Stimulated activated CD8-positive, alpha-beta memory T cell treated with anti-CD3 and anti-CD28 coated beads, Interleukin-15, amount 100 ng/mL, for 24 hours (primary cell): ENCODE results near the gene HOXD4.
A peak's percentile ranks its signal among the peaks of the same experiment; 100 is the strongest.

Experiments used
- DNase-seq: peaks from one replicate; pipeline ENCODE4 v3.0.0-alpha.2; 2020; ENCODE audit warnings: low read depth

HOXD4 gene

DNA sequence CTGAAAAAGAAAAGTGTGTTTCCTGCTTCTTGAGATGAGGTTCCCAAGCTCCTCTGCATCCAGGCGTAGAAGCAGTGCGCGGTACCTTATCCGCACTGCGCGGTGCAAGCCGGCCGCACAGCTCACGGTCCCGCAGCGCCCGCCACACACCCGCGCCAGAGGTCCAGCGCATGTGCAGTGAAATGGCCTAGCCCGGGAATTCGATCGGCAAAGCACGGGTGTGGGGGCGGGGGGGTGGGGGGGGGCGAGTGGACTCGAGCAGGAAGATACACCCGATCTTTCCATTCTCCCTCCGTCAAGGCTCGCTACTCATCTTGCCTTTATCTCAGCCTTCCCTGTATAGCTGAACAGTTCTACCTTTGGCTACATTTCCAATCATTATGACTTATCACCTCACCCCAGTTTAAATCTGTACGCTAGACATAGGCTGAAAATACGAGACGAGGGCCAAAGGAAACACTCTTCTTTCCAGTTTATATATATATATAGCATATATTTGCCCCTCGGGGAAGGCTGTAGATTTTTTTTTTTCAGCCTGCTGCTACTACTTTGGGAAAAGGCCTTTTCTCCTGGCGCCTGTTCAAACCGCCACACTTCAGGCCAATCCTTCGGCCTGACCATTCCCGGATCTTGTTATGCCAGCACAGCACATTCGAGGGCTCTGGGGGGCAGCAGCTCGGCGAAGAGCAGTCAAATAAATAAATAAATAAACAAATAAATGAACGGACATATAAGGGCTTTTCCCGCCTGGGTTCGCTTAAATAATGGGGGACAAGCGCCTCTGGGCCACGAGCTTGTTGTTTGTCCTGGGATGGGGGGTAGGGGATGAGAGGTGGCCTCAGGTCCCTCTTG is 11.5 kb upstream of the HOXD4 start:
- DNase-seq = no peak

DNA sequence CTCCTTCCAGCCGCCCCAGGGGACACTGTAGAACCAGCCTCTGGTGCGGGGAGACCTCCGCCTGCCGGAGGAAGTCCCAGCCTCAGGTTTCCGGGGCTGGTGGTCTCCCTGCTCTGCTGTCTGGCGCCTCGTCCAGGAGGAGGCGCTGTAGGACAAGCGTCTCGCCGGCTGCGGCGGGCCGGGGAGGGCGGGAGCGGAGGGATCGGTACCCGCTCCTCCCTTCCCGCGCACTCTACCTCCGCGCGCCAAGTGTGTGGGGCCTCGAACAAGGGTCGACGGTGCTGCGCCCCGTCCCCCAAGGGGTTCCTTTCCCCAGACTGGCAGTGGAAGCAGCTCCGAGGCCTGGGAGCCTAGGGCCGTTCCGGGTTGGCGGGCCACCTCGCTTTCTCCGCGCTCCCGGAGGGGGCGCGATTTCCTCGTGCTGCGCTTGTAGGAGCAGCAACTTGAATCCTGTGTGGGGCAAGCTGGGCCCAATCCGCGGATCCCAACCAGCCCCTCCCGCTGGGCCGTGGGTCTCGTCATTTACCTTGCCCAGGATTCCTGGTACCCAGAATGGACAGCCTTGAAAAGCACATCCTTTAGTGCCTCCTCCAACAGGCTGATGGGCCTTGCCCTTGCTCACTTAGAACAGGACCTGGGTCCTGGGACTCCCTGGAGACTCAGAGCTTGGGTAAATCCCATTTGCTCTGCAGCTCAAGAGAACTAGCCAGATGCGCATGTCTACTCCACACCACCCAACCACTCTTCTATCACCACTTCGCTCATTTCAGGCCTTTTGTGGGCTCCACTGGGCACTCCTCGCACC is 10.6 kb upstream of the HOXD4 start:
- peak; percentile 48 for DNase-seq

DNA sequence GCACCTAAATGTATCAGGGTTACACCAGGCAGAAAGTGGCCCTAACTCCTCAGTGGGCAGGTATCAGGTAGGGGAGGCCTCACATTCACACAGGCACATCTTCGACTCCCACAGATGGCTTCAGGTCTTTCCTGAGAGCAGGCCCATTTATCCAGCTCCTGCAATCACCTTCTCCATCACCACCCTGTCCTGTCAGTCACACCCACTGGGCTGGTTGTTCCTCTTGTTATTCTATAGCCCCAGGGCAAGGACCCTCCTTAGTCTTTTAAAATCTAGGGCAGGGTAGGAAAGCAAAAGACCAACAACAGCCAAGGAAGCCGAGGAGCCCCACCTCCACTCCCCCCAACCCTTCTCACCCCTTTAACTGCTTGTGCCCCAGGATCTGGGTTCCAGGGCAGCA is 9.1 kb upstream of the HOXD4 start:
- no peak for DNase-seq

DNA sequence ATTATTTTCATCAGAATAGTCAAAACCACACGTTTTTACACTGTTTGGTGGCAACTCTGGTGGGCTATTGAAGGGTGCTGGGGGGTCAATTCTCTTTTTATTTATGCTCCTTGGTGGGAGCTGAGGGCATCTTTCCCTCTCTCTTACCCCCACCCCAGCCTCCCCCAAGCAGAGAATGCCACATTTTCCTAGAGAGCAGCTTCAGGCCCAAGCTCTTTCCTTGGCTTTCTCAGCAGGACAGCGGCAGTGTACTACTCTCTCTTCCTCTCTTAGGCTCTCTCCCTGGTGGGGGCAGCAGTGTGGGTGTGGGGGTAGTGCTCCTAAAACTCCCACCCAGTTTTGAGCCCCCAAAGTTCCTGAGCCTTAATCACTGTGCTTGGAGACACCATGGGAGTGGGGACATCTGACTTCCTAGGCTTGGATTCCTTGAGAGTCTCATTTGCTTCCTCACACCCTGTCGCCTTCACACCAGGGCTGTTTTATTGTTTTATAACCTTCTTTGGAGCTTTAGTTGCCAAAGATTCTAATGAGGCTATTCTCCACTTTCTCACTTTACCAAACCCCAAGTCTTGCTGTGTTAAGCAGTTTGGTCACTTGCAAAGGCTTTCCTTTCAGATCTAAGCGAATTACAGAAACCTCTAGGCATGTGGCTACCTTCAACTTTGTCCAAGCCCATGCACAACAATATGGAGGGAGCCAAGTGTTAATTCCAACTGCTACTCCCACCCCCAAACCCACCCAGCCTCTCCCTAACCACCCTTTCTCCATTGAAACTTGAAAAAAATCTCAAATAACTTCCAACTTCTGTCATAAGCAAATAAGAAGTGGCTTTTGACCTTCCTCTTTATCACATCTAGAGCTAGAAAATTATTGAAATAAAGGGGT is 6.0 kb upstream of the HOXD4 start:
- no peak for DNase-seq

DNA sequence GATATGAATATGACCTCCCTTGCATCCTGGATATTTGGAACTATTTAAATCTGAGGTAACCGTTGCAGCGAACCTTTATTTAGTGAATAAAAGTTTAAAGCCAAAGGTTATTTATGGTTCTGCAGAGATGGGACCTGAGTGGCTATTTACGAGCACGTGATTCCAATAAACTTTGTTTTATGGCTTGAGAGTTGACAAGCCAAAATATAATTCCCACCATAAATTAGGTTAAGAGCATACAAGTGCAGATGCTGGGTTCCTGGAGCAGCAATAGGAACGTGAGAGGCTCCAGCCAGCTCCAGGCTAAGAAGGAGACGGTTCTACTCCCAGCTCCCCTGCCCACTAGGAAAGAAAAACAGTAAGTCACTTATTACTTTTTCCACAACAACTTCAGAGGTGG is 5.2 kb upstream of the HOXD4 start:
- DNase-seq = no peak

DNA sequence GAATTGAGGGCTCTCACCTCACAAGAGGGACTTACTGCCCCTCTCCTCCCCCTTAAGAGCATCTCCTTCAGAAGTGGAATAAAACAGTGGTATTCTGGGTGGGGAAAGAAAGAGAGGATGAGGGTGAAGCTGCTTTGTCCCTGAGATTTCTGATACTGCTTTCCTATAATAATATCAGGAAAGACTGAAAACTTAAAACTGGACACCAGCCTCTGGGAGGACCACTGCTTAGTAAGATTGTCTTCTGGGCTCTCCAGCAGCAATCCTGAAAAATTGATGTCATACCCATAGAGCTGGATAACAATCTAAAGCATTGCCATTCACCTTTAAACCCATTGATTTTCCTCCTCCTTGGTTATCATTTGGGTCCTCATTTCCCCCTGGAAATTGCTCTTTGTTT is 4.7 kb upstream of the HOXD4 start:
- no peak for DNase-seq

DNA sequence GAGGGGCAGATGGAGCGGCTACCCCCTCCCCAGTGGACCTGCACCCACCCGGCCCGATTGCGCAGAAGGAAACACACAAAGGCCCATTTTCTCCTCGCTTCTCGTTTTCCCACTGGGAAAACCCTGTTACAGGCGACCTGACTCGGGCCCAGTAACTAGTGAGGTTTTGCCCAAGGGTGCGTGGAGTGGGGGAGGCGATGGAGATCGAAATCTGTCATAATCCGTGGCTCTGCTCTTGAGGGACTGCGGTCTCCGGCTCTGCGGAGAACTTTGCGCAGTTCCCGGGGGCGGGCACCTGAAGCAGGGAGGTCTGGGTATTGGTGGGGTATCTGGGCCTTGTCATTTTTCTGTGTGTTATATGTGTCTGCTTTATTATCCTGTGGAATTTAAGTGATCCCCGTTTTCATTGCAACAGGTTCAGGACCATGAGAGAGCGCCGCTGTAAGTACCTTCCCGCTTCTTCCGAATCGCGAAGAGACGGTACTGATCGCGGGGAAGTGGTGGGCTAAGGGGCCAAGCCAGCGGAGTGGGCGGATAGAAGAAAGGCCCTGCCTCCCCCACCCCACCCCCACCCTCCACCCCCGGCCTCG is 4.0 kb upstream of the HOXD4 start:
- DNase-seq = no peak

DNA sequence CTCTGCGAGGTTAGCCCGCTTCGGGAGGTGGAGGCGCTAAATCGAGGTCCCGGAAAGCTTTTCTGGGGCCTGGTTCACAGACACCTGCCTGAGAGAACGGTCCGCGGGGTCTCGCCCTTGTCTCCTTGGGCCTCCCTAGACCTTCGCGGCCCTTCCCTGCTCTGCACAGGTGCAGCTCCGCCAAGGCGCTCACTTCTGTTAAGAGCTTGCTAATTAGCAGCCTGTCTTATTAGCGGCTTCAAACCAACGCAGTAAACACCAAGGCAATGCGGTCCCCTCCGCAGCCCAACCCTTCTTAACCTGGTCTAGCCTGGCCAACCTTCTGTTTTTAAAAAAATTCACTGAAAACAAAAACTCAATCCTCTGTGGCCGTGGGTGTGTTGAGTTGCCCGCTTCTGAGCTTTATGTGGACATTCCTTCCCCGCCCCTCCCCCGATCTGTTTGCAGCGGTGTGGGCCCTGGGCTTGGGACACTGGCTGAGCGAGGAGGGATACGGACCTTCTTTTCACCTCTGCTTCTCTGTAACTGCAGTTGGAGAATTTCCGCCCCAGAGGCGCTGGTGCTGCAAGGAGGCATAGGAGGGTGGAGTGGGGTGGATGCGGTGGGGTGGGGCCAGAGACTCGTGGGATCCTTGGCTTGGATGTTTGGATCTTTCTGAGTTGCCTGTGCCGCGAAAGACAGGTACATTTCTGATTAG is 3.4 kb upstream of the HOXD4 start:
- DNase-seq = no peak

DNA sequence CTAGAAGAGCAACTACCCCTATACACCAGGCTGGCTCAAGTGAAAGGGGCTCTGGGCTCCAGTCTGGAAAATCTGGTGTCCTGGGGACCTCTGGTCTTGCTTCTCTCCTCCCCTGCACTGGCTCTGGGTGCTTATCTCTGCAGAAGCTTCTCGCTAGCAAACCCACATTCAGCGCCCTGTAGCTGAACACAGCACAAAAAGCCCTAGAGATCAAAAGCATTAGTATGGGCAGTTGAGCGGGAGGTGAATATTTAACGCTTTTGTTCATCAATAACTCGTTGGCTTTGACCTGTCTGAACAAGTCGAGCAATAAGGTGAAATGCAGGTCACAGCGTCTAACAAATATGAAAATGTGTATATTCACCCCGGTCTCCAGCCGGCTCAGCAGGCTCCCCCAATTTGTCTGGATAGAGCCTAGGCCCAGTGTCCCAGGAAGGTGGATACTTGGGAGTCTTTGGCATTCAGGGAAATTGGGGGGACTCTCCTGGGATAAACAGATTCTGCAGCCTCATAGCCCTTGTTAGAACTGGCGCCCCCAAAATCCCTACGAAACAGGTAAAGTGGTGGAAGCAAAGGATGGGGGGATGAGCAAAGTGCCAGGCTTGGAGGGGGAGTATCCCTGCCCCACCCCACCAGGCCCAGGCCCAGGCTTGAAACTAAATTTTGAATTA is 2.5 kb upstream of the HOXD4 start:
- DNase-seq = no peak

DNA sequence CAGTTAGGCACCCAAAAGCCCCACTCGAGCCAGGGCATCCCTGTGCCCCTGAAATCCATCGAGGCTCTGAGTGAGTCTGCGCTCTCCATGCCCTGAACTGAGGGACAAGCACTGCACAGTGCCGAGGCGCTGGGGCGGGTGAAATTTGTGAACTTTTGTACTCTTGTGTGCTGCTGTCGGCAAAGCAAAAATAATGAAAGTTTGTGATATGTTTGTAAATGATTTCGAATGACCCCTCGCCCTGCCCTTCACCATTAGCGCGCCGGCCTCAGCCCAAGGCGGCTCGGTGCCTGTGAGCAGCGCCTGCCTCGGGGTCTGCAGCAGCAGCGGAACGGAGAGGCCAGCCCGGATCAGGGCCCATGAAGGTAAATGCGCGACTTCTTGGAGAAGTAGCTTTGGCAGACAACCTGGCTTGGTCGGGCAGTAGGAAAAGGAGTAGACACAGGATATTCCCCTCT is 1.8 kb upstream of the HOXD4 start:
- no peak for DNase-seq

DNA sequence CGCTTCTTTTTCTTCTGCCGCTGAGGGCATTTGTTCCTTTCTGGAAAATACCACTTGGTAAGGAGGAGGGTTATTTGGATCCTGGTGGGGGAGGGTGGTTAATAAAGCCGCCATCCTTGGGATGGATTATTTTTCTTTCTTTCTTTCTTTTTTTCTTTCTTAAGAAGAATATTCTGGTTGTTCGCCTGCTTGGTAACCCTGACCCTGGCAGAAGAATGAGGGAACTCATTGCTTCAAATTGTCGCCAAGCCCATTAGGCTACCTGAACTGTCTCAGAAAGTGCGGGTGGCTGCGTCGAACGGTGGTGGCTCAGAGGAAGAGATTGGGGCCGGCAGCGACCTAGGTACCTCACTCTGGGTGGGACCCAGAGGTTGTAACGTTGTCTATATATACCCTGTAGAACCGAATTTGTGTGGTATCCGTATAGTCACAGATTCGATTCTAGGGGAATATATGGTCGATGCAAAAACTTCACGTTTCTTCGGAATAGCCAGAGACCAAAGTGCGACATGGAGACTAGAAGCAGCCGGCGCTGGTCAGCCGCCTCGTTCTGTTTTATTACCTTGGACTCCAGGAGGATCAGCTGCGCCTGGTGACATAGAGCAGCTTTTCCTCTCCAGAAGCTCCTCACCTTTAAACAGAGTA is 1.3 kb upstream of the HOXD4 start:
- DNase-seq = no peak

DNA sequence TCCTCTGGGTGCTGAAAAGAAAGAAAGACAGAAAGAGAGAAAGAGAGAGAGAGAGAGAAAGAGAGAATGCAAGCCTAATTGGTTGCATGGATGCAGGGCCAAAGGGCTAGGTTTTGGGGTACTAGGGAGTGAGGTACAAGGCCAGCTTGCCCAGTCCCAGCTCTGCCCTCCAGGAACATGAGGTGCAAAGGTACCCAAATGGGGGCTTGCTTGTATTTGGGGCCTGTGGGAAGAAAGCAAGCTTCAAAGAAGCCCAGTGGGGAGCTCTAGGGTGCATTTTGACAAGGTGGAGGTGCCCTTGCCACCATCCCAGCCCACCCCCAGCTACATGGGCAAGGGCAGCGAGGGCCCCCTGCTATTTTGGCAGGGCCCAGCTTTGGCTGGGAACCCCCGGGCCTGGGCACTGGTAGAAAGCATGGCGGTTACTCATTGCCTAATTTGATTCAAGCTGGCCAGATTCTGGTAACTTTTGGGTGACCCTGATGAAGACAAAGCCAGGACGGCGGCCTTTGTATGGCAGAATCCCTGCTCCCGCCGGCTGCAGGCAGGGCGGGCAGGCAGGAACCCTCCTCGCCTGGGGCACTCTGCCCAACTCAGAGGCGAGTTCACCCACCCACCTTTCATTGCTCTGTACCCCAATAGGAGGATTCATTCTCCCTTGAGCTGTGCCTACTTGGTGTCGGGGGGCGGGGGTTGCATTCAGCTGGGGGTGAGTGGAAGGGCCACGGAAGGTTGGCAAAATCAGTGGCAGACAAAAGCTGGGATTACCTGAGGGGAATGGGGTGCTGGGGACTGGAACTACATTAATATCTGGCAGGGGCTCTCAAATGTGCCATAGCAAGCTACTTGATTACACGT is 537 bp upstream of the HOXD4 start:
- no peak for DNase-seq

DNA sequence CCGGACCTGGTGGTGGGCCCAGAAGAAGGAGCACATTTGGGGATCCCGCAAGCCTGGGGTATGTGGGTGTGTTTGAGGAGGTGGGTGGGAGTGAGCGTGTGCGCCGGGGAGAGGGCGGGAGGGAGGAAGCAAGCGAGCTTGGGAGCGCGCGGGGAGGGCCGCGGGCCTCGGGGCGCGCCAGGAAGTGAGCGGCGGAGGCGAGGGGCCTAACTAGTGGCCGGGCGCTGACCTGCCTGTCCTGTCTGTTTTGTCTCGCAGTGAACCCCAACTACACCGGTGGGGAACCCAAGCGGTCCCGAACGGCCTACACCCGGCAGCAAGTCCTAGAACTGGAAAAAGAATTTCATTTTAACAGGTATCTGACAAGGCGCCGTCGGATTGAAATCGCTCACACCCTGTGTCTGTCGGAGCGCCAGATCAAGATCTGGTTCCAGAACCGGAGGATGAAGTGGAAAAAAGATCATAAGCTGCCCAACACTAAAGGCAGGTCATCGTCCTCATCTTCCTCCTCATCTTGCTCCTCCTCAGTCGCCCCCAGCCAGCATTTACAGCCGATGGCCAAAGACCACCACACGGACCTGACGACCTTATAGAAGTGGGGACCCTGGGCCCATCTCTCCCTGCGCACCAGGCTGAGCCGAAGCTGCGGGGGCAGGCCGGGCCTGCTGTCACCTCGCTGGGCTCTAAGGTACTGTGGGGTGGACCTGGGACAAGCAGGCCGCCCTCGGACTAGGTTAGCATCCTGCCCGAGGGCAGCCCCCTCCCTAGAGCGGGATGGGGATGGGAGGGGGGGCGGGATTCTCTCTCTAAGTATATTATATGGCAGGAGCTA is 1.2 kb downstream of the HOXD4 start:
- no peak for DNase-seq

DNA sequence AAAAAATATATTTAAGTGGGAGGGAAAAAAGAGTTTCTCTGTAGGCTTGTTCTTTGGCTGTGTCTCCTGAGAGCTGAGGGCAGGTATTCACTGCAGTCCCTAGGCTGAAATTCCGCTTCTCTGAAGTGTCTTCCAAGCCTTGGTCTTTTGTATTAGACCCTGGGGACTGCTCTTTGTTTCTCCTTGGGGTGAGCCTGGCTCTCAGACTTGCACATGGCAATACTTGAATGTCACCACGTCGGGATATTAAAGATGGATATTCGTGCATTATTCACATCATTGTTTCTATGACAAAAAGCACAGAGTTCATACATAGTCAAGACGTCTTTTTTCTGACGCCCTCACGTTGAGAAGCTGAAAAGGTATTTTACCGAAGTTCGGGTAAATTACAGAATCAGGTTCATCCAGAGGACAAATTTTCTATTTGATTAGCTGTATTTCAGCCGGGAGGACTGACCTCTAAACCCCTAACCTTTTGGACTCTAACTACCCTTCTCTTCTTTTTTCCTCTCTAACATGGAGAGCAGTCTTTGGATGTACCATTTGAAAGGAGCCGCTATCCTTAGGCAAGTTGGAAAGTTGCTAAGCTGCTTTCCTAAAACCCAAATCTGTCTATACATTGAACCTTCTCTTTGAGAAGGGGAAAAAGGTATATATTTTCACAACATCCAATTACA is 3.4 kb downstream of the HOXD4 start:
- no peak for DNase-seq

DNA sequence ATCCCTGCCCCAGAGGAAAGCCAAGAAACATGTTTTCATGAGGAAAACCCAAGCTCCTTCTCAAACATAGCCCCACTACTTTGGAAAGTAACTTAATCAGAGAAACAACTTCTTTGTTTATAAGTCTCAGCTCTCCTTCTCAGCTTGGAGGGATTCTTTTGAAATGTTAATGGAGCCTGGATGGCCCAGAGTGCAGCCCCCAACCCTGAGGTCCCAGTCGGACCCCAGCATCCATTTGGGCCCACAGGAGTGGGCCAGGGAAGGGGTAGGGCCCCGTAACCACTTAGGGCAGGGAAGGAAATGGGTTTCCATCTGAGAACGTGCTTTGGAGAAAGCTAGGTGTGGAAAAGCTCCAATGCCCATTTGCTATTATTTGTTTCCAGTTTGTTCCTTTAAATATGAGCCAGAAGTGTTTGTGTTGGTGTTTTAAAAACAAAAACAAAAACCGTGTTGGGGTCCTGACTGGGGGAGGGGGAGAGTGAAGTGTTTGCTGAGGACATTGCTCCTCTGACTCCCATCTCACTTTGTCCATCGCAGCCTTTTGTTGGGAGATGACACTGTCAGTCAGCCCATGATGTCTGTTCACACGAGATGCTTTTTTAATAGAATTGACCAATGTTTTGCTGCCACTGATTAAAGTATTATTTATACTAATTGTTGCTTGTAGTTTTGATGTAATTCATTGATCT is 4.2 kb downstream of the HOXD4 start:
- no peak for DNase-seq

DNA sequence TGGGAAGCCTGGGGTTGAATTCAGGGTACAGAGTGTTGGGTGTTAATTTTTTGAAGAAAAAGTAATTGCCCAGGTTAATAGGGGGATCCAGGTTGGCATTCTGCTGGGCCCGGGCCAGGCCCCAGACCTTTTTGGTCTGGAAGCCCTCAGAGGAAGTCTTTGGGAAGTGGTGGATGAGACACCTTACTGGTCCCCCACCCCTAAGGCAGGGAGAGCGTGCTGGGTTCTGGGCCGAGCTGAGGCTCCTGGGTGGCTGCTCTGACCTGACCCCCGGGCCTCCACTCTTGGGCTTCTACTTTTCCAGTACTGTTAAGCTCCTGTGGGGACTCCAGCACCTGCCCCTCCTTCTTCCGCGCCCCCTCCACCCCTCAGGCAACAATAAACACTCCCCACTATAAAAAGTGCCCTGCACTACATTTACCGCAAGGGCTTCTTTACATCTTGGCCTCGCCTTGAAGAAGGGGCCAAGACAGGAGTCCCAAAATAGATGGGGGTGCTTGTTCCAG is 5.0 kb downstream of the HOXD4 start:
- DNase-seq = no peak
